ENCODE results near the gene DYNC2I2. TPM values are rescaled to one million over a fixed set of nuclear protein-coding genes. Genes with fewer than 3 reads are reported as not detected.

The DYNC2I2 gene
- total and polyA plus RNA-seq, 10 of the 15 experiments (the other 5 are each of a cell fraction or from before 2014, with no cell fraction given), result 0.89 to 118 (median 47.9) TPM

- TF ChIP-seq ZNF24 (IDR thresholded peaks at IDR 0.05), result no peak
- TF ChIP-seq SUZ12 (IDR thresholded peaks at IDR 0.05; ENCODE audit: unreplicated experiment), result no peak
- no peak for TF ChIP-seq E4F1 (IDR thresholded peaks at IDR 0.05; ENCODE audit: borderline replicate concordance, partially characterized antibody)
- TF ChIP-seq PAX8 (IDR thresholded peaks at IDR 0.05), result no peak
- TF ChIP-seq EZH2 (IDR thresholded peaks at IDR 0.05; ENCODE audit: borderline replicate concordance, control insufficient read depth, low read depth, low read length), result no peak
- TF ChIP-seq POLR2AphosphoS2 (IDR thresholded peaks at IDR 0.05; ENCODE audit: low read depth, low read length), result peak; percentile 70; the same call in 1 of the 2 replicates
- TF ChIP-seq IKZF2 (IDR thresholded peaks at IDR 0.05), result no peak
- TF ChIP-seq ZNF622 (IDR thresholded peaks at IDR 0.05), result no peak
- TF ChIP-seq POLR2A (IDR thresholded peaks at IDR 0.05; ENCODE audit: low read depth, low read length), result peak; percentile 90
- TF ChIP-seq CEBPZ (IDR thresholded peaks at IDR 0.05; ENCODE audit: low read depth, low read length), result no peak
- TF ChIP-seq BCLAF1 (IDR thresholded peaks at IDR 0.05), result peak; percentile 32; the same call in 1 of the 2 replicates
- TF ChIP-seq HCFC1 (IDR thresholded peaks at IDR 0.05; ENCODE audit: low read length), result peak; percentile 32; the same call in 1 of the 2 replicates
- TF ChIP-seq, protein P1, sequence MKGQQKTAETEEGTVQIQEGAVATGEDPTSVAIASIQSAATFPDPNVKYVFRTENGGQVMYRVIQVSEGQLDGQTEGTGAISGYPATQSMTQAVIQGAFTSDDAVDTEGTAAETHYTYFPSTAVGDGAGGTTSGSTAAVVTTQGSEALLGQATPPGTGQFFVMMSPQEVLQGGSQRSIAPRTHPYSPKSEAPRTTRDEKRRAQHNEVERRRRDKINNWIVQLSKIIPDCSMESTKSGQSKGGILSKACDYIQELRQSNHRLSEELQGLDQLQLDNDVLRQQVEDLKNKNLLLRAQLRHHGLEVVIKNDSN (IDR thresholded peaks at IDR 0.05; ENCODE audit: borderline replicate concordance, extremely low read length, insufficient read depth, low read depth, low read length), result peak; percentile 92
- peak in 1 of 2 experiments; percentile 92; a peak in 2 of 3 replicates for TF ChIP-seq EGR1 (IDR thresholded peaks at IDR 0.05; ENCODE audit: borderline replicate concordance in 1 of 2, low read depth in 2 of 2, low read length in 2 of 2)
- TF ChIP-seq RFX5 (IDR thresholded peaks at IDR 0.05; ENCODE audit: low read depth, low read length), result no peak
Observed at GRCh38 chr9:128688501-128689292, 32.0 kb upstream of the DYNC2I2 start, which contains the start of gene SET (continued).

Measured in GM12878 (cell line).